ENCODE data around the gene PRKCE. TPM values are rescaled to one million over a fixed set of nuclear protein-coding genes. Genes with fewer than 3 reads are reported as not detected.

The PRKCE gene
- polyA plus RNA-seq, 1 of the 3 experiments (the other 2 are of a cell fraction), result 16.3 TPM

DNA sequence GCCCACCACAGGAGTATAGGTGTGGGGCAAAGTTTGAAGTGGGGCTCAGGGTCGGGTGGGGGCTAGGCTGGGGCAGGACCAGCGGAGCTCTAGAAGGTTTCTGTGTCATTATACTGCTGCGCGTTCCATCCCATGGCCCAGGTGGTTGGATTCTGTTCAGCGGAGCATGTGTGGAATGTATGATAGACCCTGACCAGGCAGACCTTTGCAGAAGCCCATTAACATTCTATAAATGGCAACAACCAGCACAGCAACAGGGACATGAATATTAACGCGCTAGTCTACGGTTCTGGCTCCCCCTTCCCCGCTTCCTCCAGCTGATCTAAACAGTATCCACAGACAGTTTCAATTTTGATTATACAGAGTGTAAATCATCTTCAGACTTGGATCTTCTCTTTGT is 4.1 kb upstream of the PRKCE start (continued):
- TF ChIP-seq FOXM1 (IDR thresholded peaks at IDR 0.05; ENCODE audit: low read depth) (no peak), RAD21 (IDR thresholded peaks at IDR 0.05; ENCODE audit: low read length) (no peak), YY1 (IDR thresholded peaks at IDR 0.05; ENCODE audit: low read depth) (no peak), MEF2A (IDR thresholded peaks at IDR 0.05; ENCODE audit: borderline replicate concordance, low read depth) (no peak)
- TF ChIP-seq, protein P1, sequence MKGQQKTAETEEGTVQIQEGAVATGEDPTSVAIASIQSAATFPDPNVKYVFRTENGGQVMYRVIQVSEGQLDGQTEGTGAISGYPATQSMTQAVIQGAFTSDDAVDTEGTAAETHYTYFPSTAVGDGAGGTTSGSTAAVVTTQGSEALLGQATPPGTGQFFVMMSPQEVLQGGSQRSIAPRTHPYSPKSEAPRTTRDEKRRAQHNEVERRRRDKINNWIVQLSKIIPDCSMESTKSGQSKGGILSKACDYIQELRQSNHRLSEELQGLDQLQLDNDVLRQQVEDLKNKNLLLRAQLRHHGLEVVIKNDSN (IDR thresholded peaks at IDR 0.05; ENCODE audit: borderline replicate concordance, low read depth), result no peak

DNA sequence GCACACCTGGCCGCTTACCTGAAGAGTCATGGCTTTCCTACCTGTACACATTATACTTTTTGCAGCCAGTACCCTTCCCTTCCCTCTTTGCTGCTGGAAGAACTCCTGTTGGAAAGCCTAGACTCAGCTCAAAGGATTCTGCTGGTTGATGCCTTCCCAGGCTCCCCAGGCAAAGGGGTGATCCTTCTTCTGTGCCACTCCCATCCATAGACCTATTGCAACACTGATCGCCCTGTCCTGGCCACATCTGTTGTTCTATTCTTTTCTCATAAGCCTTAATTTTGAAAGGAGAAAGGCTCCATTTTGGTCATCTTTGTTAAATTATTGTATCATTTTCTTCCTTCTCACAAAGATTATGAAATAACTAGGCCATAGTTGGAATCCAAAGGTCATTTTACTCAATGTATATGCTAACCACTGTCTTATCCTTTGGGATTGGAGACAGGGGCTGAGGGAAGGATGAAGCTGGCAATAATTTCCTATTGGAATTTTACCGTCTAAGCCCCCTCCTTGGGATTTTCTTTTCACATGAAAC is 3.4 kb upstream of the PRKCE start:
- Histone ChIP-seq H3K9ac (no peak overlapping the region), H3K9me2 (no peaks in the 10 kb centered on the region), H3K27ac (ENCODE audit: low read depth in 2 of 2, low read length in 1 of 2) (no peak overlapping the region), H3K27me3 (ENCODE audit: insufficient read depth) (no peaks in the 10 kb centered on the region), H3K4me3 (ENCODE audit: low read depth in 2 of 2, low read length in 1 of 2) (no peak overlapping the region), H3F3A (replicated peaks; ENCODE audit: insufficient read depth) (peaks cover 6% of the 10 kb centered on the region), H3K9me3 (no peaks in the 10 kb centered on the region), H3K79me2 (ENCODE audit: insufficient read depth) (peaks cover 15% of the 10 kb centered on the region), H2AFZ (ENCODE audit: low read depth) (no peak overlapping the region), H3K4me2 (no peak overlapping the region), H3K36me3 (replicated peaks in 1 of 2; ENCODE audit: control insufficient read depth in 1 of 2, insufficient read depth in 2 of 2, low read length in 1 of 2) (no peaks in the 10 kb centered on the region), H4K20me1 (ENCODE audit: insufficient read depth) (no peaks in the 10 kb centered on the region), H3K4me1 (ENCODE audit: control insufficient read depth in 1 of 2, insufficient read depth in 2 of 2, low read depth in 1 of 2, low read length in 1 of 2) (peaks cover 0 to 25% of the 10 kb centered on the region in 2 experiments; a peak in 2 of 4 replicates)
- ChIA-PET CTCF (interaction anchor here (1.2 to 3.1 kb wide), 4 partner anchors 131 to 345 kb away, joined by 3 to 45 read pairs (median 14); no protein-coding TSS in a partner anchor), POLR2A (no interaction called here)
- no peak for DNase-seq
- WGBS (ENCODE audit: low lambda C conversion rate), result 88% methylated on average over 3 of the region's 3 CpGs
- TF ChIP-seq TCF12 (IDR thresholded peaks at IDR 0.05) (no peak), FOXM1 (IDR thresholded peaks at IDR 0.05; ENCODE audit: low read depth) (no peak), JUND (IDR thresholded peaks at IDR 0.05) (no peak), SMC3 (IDR thresholded peaks at IDR 0.05; ENCODE audit: low read depth, low read length) (no peak), RXRA (IDR thresholded peaks at IDR 0.05; ENCODE audit: borderline replicate concordance, low read depth) (no peak), TAF1 (IDR thresholded peaks at IDR 0.05; ENCODE audit: borderline replicate concordance, low read depth, low read length) (no peak), MEF2A (IDR thresholded peaks at IDR 0.05; ENCODE audit: borderline replicate concordance, low read depth) (no peak), RFX5 (IDR thresholded peaks at IDR 0.05; ENCODE audit: low read length) (no peak), EP300 (IDR thresholded peaks at IDR 0.05; ENCODE audit: borderline replicate concordance in 1 of 2, low read depth in 1 of 2, low read length in 1 of 2) (no peak), POLR2AphosphoS5 (IDR thresholded peaks at IDR 0.05; ENCODE audit: low read depth, low read length) (no peak), FOXJ3 (CRISPR knock-in tag; IDR thresholded peaks at IDR 0.05) (no peak), RCOR1 (IDR thresholded peaks at IDR 0.05; ENCODE audit: low read length) (no peak), CHD2 (IDR thresholded peaks at IDR 0.05; ENCODE audit: low read length, partially characterized antibody) (no peak)
- TF ChIP-seq, protein P2, sequence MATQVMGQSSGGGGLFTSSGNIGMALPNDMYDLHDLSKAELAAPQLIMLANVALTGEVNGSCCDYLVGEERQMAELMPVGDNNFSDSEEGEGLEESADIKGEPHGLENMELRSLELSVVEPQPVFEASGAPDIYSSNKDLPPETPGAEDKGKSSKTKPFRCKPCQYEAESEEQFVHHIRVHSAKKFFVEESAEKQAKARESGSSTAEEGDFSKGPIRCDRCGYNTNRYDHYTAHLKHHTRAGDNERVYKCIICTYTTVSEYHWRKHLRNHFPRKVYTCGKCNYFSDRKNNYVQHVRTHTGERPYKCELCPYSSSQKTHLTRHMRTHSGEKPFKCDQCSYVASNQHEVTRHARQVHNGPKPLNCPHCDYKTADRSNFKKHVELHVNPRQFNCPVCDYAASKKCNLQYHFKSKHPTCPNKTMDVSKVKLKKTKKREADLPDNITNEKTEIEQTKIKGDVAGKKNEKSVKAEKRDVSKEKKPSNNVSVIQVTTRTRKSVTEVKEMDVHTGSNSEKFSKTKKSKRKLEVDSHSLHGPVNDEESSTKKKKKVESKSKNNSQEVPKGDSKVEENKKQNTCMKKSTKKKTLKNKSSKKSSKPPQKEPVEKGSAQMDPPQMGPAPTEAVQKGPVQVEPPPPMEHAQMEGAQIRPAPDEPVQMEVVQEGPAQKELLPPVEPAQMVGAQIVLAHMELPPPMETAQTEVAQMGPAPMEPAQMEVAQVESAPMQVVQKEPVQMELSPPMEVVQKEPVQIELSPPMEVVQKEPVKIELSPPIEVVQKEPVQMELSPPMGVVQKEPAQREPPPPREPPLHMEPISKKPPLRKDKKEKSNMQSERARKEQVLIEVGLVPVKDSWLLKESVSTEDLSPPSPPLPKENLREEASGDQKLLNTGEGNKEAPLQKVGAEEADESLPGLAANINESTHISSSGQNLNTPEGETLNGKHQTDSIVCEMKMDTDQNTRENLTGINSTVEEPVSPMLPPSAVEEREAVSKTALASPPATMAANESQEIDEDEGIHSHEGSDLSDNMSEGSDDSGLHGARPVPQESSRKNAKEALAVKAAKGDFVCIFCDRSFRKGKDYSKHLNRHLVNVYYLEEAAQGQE (IDR thresholded peaks at IDR 0.05; ENCODE audit: low read depth, low read length), result no peak
- TF ChIP-seq, protein P3, sequence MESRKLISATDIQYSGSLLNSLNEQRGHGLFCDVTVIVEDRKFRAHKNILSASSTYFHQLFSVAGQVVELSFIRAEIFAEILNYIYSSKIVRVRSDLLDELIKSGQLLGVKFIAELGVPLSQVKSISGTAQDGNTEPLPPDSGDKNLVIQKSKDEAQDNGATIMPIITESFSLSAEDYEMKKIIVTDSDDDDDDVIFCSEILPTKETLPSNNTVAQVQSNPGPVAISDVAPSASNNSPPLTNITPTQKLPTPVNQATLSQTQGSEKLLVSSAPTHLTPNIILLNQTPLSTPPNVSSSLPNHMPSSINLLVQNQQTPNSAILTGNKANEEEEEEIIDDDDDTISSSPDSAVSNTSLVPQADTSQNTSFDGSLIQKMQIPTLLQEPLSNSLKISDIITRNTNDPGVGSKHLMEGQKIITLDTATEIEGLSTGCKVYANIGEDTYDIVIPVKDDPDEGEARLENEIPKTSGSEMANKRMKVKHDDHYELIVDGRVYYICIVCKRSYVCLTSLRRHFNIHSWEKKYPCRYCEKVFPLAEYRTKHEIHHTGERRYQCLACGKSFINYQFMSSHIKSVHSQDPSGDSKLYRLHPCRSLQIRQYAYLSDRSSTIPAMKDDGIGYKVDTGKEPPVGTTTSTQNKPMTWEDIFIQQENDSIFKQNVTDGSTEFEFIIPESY (IDR thresholded peaks at IDR 0.05; ENCODE audit: borderline replicate concordance, low read depth), result no peak
- TF ChIP-seq, protein P4, sequence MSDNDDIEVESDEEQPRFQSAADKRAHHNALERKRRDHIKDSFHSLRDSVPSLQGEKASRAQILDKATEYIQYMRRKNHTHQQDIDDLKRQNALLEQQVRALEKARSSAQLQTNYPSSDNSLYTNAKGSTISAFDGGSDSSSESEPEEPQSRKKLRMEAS (IDR thresholded peaks at IDR 0.05; ENCODE audit: low read depth), result no peak
- TF ChIP-seq, protein P1 (IDR thresholded peaks at IDR 0.05; ENCODE audit: borderline replicate concordance, low read depth), result no peak
- TF ChIP-seq, protein P5, sequence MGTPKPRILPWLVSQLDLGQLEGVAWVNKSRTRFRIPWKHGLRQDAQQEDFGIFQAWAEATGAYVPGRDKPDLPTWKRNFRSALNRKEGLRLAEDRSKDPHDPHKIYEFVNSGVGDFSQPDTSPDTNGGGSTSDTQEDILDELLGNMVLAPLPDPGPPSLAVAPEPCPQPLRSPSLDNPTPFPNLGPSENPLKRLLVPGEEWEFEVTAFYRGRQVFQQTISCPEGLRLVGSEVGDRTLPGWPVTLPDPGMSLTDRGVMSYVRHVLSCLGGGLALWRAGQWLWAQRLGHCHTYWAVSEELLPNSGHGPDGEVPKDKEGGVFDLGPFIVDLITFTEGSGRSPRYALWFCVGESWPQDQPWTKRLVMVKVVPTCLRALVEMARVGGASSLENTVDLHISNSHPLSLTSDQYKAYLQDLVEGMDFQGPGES (IDR thresholded peaks at IDR 0.05; ENCODE audit: low read depth, low read length), result no peak
- TF ChIP-seq, protein P6, sequence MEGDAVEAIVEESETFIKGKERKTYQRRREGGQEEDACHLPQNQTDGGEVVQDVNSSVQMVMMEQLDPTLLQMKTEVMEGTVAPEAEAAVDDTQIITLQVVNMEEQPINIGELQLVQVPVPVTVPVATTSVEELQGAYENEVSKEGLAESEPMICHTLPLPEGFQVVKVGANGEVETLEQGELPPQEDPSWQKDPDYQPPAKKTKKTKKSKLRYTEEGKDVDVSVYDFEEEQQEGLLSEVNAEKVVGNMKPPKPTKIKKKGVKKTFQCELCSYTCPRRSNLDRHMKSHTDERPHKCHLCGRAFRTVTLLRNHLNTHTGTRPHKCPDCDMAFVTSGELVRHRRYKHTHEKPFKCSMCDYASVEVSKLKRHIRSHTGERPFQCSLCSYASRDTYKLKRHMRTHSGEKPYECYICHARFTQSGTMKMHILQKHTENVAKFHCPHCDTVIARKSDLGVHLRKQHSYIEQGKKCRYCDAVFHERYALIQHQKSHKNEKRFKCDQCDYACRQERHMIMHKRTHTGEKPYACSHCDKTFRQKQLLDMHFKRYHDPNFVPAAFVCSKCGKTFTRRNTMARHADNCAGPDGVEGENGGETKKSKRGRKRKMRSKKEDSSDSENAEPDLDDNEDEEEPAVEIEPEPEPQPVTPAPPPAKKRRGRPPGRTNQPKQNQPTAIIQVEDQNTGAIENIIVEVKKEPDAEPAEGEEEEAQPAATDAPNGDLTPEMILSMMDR (IDR thresholded peaks at IDR 0.05), result no peak

All from SK-N-SH (cell line).